SK-N-MC (cell line): Measurements from ENCODE around the gene VWA8.

Experiments used
- EZH2 ChIP-seq: fragments of 200-600 bp; sonication (generic); IDR thresholded peaks from one replicate; pipeline ENCODE4 v1.6.1; 2017; ENCODE audit warnings: antibody characterized with exemption
- POLR2AphosphoS5 ChIP-seq: IDR thresholded peaks from 2 replicates; pipeline ENCODE4 v1.6.1; 2012; ENCODE audit warnings: mild to moderate bottlenecking, low read depth, low read length, borderline replicate concordance

GRCh38 chr13:41652735-41653361, 308.1 kb downstream of the VWA8 start:
- no peak for TF ChIP-seq POLR2AphosphoS5
- no peak for TF ChIP-seq EZH2
